Effector memory CD8-positive, alpha-beta T cell (primary cell): ENCODE results near the gene OR2Z1.
A peak's percentile ranks its signal among the peaks of the same experiment; 100 is the strongest.

Experiments used
- ATAC-seq: fragments of 150-1000 bp; cut with Tn5 transposase; replicated peaks from 2 replicates; pipeline ENCODE4 v1.10.0; 2021; ENCODE audit warnings: mild to moderate bottlenecking, moderate library complexity
- DNase-seq, 3 experiments: peaks; one replicate each; pipeline ENCODE4 v3.0.0; 2021
- H3K27ac Mint-ChIP-seq, 2 donors: one replicate each; pipeline ENCODE4 v1.8.0; 2022; ENCODE audit warnings: mild to moderate bottlenecking in 2 of 2, mixed read lengths in 2 of 2, moderate library complexity in 2 of 2
- H3K27me3 Mint-ChIP-seq, 2 donors: one replicate each; pipeline ENCODE4 v1.8.0; 2022; ENCODE audit warnings: mixed read lengths in 2 of 2
- H3K36me3 Mint-ChIP-seq: one replicate; pipeline ENCODE4 v1.8.0; 2022; ENCODE audit warnings: mild to moderate bottlenecking, moderate library complexity, mixed read lengths; ENCODE audit not compliant: insufficient read depth
- H3K4me1 Mint-ChIP-seq, 2 donors: one replicate each; pipeline ENCODE4 v1.8.0; 2022; ENCODE audit warnings: low read depth in 2 of 2, mixed read lengths in 2 of 2
- H3K4me3 Mint-ChIP-seq, 2 donors: one replicate each; pipeline ENCODE4 v1.8.0; 2022; ENCODE audit warnings: mild to moderate bottlenecking in 2 of 2, mixed read lengths in 2 of 2, moderate library complexity in 2 of 2
- H3K9me3 Mint-ChIP-seq, 2 donors: one replicate each; pipeline ENCODE4 v1.8.0; 2022; ENCODE audit warnings: mixed read lengths in 2 of 2
- total RNA-seq, 9 experiments: gene quantifications; one replicate each; lab custom pipeline; 2026; lab: John Stamatoyannopoulos, UW

Gene OR2Z1, protein sequence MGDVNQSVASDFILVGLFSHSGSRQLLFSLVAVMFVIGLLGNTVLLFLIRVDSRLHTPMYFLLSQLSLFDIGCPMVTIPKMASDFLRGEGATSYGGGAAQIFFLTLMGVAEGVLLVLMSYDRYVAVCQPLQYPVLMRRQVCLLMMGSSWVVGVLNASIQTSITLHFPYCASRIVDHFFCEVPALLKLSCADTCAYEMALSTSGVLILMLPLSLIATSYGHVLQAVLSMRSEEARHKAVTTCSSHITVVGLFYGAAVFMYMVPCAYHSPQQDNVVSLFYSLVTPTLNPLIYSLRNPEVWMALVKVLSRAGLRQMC
- 0 reads per million in 9 experiments for total RNA-seq

DNA sequence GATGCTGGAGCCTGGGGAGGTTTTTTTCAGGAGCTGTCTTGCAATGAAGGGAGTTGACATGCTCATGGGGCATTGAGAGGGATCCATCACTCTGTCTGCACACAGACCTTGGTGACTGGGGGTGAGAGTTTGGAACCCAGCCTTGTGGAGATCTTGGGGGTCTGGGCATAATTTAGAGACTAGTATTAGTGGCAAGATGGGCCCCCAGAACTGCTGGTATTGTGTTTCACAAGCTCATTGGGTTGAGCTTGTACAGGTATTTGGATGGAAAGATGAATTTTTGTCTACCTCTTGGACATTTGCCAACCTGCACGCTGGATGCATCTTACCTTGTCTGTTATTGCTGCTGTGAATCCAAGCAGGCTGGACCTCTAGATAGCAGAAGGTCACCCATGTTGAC is at the start of gene OR2Z1:
Gene OR2Z1 (plus strand): TSS at position 301 of the 400 bp plus-strand sequence. CDS start 9,395 bp downstream, outside the sequence.
- Mint-ChIP-seq H3K9me3 (peaks cover 0 to 3% of the 10 kb centered on the region in 2 donors), H3K4me1 (no peaks in the 10 kb centered on the region), H3K4me3 (no peak within 1 kb of the TSS), H3K27me3 (peaks cover 38 to 44% of the 10 kb centered on the region in 2 donors), H3K36me3 (no peaks in the 10 kb centered on the region), H3K27ac (no peak within 1 kb of the TSS)
- DNase-seq (no peak), ATAC-seq (no peak)

DNA sequence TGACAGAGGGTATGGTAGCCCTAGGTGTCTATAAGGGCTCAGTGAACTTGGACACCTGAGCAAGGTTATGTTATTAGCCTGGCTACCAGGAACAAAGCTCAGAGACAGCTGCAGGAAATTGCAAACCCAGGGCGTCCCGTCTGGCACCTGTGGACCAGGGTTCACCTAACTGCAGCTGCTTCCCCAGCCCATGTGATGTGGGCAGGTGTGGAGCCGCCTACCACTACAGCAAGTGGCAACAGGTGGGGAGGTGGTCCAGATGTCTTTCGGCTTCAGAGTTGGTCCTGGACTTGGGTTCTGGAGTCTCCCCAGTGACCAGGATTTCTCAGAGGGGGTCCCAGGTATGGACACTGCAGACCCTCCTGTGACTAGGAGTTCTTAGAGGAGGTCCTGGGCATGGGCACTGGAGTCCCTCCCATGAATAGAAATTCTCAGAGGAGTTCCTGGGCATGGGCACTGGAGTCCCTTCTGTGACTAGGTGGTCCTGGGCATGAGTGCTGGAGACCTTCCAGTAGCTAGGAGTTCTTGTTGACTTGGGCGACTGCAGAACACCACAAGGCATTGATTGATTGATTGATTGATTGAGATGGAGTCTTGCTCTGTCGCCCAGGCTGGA is 48.0 kb upstream of the OR2Z1 start:
- ATAC-seq (no peak), DNase-seq (no peak)
- Mint-ChIP-seq H3K4me1 (peaks cover 14 to 15% of the 10 kb centered on the region in 2 donors), H3K36me3 (no peaks in the 10 kb centered on the region), H3K27me3 (peaks cover 0 to 6% of the 10 kb centered on the region in 2 donors), H3K9me3 (peaks cover 4 to 7% of the 10 kb centered on the region in 2 donors), H3K27ac (no peak overlapping the region), H3K4me3 (no peak overlapping the region)

DNA sequence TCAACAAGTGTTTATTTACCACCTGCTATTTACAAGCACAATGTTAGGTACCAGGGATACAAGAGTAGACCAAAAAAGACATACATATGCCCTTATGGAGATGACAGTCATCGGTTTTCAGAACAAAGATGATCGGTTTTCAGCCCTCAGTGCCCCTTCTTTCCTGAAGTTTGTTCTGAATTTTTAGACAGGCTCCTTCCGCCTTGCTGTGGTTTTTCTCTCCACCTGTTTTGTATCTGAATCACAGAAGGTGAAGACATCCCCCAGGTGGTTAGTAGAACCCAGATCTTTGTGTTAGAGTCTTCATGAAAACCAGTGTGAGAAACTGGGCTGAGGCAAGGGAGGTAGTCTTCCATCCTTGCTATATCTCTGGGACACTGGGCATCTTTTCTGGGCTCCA is 46.4 kb upstream of the OR2Z1 start:
- no peak overlapping the region for H3K27ac Mint-ChIP-seq
- no peaks in the 10 kb centered on the region for H3K36me3 Mint-ChIP-seq
- no peak for ATAC-seq
- no peak overlapping the region for H3K4me3 Mint-ChIP-seq
- no peak for DNase-seq
- H3K4me1 Mint-ChIP-seq = peaks cover 10 to 12% of the 10 kb centered on the region in 2 donors
- peaks cover 6 to 12% of the 10 kb centered on the region in 2 donors for H3K9me3 Mint-ChIP-seq
- peaks cover 0 to 9% of the 10 kb centered on the region in 2 donors for H3K27me3 Mint-ChIP-seq

DNA sequence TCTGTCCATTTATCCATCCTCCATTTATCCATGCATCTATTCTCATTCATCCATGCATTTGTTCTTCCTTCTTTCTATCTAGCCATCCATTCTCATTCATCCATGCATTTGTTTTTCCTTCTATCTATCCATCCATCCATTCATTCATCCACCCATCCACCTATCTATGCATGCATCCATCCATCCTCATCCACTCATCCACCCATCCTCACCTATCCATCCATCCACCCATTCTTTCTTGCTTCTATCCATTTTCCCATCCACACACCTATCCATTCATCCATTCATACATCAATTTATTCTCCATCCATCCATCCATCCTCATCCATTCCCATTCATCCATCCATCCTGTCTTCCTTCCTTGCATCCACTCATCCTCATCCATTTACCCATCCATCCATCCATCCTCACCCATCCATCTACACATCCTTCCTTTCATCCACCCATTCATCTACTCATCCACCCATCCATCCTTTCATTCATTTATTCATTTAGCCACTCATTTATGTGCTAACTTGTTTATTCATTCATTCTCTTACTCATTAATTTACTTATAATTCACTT is 43.1 kb upstream of the OR2Z1 start:
- ATAC-seq (no peak), DNase-seq (no peak)
- Mint-ChIP-seq H3K9me3 (peaks cover 6 to 12% of the 10 kb centered on the region in 2 donors), H3K4me3 (no peak overlapping the region), H3K36me3 (no peaks in the 10 kb centered on the region), H3K27ac (no peak overlapping the region), H3K27me3 (peaks cover 0 to 9% of the 10 kb centered on the region in 2 donors), H3K4me1 (peaks cover 8% of the 10 kb centered on the region in 2 donors)

DNA sequence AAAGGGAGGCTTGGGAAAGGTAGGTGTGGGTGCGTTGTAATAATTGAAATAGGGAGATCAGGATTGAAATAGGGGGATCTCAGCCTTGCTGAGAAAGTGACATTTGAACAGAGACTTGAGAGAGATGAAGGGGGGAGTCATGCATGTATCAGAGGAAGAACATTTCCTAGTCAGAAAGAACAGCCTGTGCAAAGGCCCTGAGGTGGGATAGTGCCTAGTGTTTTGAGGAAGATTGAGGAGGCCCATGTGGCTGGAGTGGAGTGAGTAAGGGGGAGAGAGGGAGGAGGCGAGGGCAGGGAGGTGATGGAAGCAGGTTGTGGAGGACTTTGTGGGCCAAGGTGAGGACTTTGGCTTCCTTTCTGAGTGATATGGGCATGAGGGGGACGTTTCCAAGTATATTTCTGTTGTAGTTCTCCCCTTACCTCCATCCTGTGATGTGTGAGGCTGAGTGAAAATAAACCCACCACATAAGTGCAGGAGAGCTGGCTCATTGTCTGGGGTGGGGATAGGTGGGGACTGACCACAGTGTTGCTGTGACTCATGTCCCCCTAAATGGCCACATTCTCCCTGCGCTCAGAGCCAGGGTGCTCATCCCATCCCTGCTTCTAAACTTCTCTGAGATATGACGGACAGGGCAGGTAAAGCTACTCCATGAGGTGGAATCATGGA is 40.6 kb upstream of the OR2Z1 start:
- peaks cover 6 to 12% of the 10 kb centered on the region in 2 donors for H3K9me3 Mint-ChIP-seq
- no peak overlapping the region for H3K27ac Mint-ChIP-seq
- DNase-seq = no peak
- peaks cover 3% of the 10 kb centered on the region for H3K36me3 Mint-ChIP-seq
- no peak for ATAC-seq
- peaks cover 8% of the 10 kb centered on the region in 2 donors for H3K4me1 Mint-ChIP-seq
- no peak overlapping the region for H3K4me3 Mint-ChIP-seq
- H3K27me3 Mint-ChIP-seq = peaks cover 0 to 9% of the 10 kb centered on the region in 2 donors

DNA sequence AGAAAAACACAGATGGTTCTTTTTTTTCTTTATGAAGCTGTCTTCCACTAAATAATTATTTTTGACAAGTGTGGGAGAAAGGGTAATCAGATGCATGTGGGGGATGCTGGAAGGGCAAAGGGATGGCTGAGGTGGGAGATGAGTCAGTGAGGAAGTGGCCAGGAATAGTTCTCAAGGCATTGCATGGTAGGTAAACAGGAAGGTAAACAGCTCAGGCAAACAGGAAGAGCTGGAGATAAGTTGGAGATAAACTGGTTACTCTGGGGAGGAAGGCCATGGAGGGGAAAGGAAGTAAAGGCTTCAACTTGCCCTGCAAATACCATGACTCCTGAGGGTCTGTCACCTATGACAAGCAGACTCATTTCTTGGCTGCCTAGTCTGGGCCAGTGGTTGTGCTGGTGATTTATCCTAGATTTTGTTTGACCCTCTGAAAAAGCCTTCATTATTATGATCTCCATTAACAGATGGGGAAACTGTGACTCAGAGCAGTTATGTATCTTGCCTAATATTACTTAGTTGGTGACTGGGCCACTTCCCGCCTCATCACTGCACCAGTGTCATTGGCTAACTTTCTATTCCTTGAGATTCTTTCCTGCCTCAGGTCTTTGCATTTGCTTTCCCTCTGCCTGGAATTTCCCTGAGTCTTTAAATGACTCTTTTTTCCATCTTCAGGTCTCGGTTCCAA is 39.9 kb upstream of the OR2Z1 start:
- peaks cover 0 to 9% of the 10 kb centered on the region in 2 donors for H3K27me3 Mint-ChIP-seq
- ATAC-seq (no peak), DNase-seq (no peak)
- peaks cover 6 to 12% of the 10 kb centered on the region in 2 donors for H3K9me3 Mint-ChIP-seq
- H3K4me3 Mint-ChIP-seq = no peak overlapping the region
- H3K4me1 Mint-ChIP-seq = peaks cover 8% of the 10 kb centered on the region in 2 donors
- peaks cover 3% of the 10 kb centered on the region for H3K36me3 Mint-ChIP-seq
- peak overlapping the region in 1 of 2 donors; percentile 12 for H3K27ac Mint-ChIP-seq

DNA sequence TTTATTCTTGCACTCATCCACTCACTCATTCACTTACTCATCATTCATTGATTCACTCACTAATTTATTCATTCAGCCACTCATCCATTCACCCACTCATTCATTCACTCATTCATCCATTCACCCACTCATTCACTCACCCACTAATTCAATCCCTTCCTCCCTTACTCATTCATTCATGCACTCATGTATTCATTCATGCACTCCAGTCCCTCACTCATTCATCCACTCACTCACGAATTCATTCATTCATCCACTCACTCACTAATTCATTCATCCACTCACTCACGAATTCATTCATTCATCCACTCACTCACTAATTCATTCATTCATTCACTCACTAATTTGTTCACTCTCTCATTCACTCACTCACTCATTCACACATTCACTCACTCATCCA is 39.0 kb upstream of the OR2Z1 start:
- H3K4me1 Mint-ChIP-seq = peaks cover 8% of the 10 kb centered on the region in 2 donors

DNA sequence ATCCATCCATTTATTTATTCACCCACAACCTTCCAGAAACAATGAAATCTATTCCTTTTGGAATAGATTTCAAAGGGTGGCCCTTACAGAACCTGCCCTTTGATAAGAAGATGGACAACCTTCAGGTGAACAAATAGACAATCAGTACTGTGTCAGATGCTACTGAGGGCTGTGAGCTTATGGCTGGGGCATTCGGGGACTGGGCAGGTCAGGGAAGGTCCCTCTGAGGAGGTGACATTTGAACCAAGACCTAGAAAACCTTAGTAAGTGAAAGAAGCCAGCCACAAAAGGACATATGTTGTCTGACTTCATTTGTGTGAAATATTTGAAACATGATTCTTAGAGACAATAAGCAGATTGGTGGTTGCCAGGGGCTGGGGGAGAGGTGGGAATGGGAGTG is 38.5 kb upstream of the OR2Z1 start:
- H3K27me3 Mint-ChIP-seq = peaks cover 0 to 7% of the 10 kb centered on the region in 2 donors
- no peak overlapping the region for H3K27ac Mint-ChIP-seq
- H3K4me1 Mint-ChIP-seq = peaks cover 8% of the 10 kb centered on the region in 2 donors
- DNase-seq (no peak), ATAC-seq (no peak)
- H3K9me3 Mint-ChIP-seq = peaks cover 6 to 9% of the 10 kb centered on the region in 2 donors
- peaks cover 3% of the 10 kb centered on the region for H3K36me3 Mint-ChIP-seq
- no peak overlapping the region for H3K4me3 Mint-ChIP-seq

More for the DNA sequence above, 39.0 kb upstream of the OR2Z1 start:
- Mint-ChIP-seq H3K9me3 (peaks cover 6 to 12% of the 10 kb centered on the region in 2 donors), H3K27ac (no peak overlapping the region), H3K27me3 (peaks cover 0 to 9% of the 10 kb centered on the region in 2 donors), H3K36me3 (peaks cover 3% of the 10 kb centered on the region), H3K4me3 (no peak overlapping the region)
- DNase-seq = no peak
- no peak for ATAC-seq

DNA sequence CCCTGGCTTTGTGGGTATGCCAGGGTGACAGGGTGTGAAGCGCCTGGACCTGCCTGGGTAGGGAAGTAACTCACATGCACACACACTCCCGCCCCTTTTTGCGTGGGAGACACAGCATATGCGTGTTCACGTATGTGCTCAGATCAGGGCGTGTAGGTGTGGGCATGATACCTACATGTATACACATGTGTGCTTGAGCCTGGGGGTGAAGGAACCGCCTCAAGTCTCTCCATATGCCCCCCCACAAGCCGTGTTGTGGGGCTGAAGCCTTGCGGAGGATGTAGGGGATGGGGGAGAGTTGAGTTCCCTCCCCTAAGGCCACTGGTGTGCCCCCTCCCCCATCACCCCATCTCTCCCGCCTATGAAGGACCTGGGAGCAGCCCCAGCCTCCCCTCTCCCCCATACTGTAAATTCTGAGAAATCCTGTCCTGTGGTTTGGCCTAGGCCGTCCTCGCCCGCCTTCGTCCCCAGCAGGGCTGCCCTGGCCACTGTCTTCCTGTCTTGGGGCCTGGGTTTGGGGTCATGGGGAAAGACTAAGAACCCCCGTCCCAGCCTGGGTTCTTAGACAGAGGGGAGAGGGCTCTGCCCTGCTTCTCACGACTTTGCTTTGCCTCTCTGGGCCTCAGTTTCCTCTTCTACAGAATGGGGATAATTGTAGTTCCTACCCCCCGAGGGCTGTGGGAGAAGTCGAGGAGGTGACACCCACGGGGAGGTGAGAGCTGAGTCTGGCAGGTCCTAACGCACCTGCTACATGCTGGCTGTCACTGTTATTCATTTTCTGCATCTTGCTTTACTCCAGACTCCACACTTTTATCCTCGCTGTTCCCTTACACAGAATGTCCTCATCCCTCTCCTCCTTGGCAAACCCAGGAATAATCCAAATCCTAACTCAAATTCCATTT is 37.2 kb upstream of the OR2Z1 start:
- Mint-ChIP-seq H3K36me3 (peaks cover 3% of the 10 kb centered on the region), H3K4me3 (no peak overlapping the region), H3K9me3 (no peaks in the 10 kb centered on the region), H3K4me1 (peaks cover 8% of the 10 kb centered on the region in 2 donors), H3K27me3 (peaks cover 0 to 5% of the 10 kb centered on the region in 2 donors), H3K27ac (peak overlapping the region; percentile 51 to 74)
- ATAC-seq = no peak
- no peak for DNase-seq

DNA sequence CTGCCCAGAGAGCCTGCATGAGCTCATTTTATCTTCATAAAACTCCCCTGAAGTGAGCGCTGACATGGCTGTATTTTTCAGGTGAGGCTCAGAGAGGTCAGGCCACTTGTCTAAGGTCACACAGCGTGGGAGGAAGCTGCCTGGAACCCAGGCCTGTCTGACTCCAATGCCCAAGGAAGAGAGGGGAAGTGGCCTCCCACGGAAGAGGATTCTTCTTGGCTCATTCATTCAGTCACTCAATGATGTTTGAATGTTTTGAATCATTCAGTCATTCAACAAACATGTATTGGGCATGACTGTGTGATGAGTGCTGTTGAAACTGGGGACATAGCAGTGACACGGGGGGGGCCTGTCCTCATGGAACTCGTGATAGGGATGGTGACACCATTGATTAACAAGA is 34.9 kb upstream of the OR2Z1 start:
- DNase-seq (no peak), ATAC-seq (no peak)
- Mint-ChIP-seq H3K27ac (no peak overlapping the region), H3K4me3 (no peak overlapping the region), H3K4me1 (peaks cover 3 to 4% of the 10 kb centered on the region in 2 donors), H3K9me3 (no peaks in the 10 kb centered on the region), H3K27me3 (peaks cover 5 to 9% of the 10 kb centered on the region in 2 donors), H3K36me3 (peaks cover 6% of the 10 kb centered on the region)

DNA sequence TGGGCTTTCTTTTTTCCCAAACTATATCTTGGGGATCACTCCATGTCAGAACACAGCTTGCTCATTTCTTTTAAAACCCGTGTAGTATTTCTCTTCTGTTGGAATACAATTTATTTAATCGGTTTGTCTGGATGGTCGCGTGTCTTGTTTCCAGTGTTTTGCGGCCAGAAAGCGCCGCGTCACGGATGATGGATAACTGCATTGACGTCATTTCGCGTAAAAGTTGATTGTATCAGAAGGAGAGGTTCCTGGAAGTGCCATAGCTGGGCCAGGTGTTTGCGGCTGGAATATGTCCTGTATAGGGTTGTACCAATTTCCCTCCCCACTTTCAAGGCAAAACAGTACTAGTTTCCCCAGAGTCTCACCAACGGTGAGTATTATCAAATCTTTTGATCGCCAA is 32.5 kb upstream of the OR2Z1 start:
- peaks cover 3% of the 10 kb centered on the region for H3K36me3 Mint-ChIP-seq
- DNase-seq = no peak
- H3K4me3 Mint-ChIP-seq = no peak overlapping the region
- H3K27me3 Mint-ChIP-seq = peaks cover 9 to 17% of the 10 kb centered on the region in 2 donors
- no peak overlapping the region for H3K27ac Mint-ChIP-seq
- no peaks in the 10 kb centered on the region for H3K9me3 Mint-ChIP-seq
- no peak for ATAC-seq
- peaks cover 2 to 8% of the 10 kb centered on the region in 2 donors for H3K4me1 Mint-ChIP-seq
